ENCODE results near the gene ABAT. TPM values are rescaled to one million over a fixed set of nuclear protein-coding genes. Genes with fewer than 3 reads are reported as not detected.
"Not testable (repeated sequence)": the region's sequence is repeated elsewhere in the genome, so short reads cannot be mapped to it uniquely, and the experiment has no call there.

Gene ABAT
- total RNA-seq, 3 donors from 2014 or later, result 12.1 to 25.5 (median 16.5) TPM

DNA sequence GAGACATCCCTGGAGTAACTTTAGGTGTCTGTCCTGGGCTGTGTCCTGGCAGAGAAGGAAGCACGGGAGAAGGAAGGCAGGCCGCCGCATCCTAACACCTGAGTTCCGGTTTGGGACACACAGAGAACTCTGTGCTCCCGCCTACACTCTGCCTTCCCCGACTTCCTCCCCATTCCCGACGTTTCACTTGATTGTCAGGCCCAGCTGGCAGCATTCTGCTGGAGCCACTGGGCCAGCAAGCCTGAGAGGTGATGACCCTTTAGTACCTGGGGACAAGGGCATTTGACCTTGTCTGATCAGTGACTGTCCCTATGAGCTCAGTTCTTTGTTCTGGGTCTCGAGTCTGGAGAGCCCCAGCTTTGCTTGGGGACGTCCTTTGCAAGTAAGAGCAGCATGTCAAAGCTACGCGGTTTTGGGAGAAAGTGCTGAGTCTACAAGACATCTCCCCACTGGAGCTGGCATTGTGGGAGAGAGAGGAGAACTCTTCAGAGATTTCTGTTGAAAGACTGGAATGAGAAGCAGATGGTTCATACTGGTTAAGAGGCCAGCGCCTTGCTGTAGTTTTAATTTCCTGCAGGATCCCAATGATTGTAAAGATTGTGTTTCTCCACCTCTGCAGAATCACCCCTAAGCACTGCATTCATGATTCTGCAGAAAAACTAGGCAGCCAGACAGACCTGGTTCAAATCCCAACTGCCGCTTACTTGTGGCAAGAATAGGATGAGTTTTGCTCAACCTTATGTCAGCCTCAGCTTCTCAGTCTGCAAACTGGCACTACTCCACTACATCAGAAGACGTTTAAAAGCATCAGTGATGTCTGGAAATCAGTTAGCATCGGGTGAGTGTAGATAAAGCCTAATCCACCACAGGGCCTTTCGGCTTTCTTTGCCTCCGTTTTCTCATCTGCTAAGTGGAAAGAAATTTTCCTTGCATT lies 20.6 kb downstream of the ABAT start:
- DNase-seq, result no peak
- Histone ChIP-seq H3K4me3 (no peak overlapping the region), H3K36me3 (ENCODE audit: low read depth) (no peaks in the 10 kb centered on the region), H3K9me3 (peaks cover under 1% of the 10 kb centered on the region), H3K4me1 (ENCODE audit: low read depth) (no peaks in the 10 kb centered on the region)
- intact Hi-C loops (cut with DNase I, micrococcal nuclease), result no loop called here
- TF ChIP-seq, protein P1, sequence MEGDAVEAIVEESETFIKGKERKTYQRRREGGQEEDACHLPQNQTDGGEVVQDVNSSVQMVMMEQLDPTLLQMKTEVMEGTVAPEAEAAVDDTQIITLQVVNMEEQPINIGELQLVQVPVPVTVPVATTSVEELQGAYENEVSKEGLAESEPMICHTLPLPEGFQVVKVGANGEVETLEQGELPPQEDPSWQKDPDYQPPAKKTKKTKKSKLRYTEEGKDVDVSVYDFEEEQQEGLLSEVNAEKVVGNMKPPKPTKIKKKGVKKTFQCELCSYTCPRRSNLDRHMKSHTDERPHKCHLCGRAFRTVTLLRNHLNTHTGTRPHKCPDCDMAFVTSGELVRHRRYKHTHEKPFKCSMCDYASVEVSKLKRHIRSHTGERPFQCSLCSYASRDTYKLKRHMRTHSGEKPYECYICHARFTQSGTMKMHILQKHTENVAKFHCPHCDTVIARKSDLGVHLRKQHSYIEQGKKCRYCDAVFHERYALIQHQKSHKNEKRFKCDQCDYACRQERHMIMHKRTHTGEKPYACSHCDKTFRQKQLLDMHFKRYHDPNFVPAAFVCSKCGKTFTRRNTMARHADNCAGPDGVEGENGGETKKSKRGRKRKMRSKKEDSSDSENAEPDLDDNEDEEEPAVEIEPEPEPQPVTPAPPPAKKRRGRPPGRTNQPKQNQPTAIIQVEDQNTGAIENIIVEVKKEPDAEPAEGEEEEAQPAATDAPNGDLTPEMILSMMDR (IDR thresholded peaks at IDR 0.05), result no peak
- ATAC-seq, result no peak

- DNase-seq (no peak), ATAC-seq (no peak)
- TF ChIP-seq, protein P1 (IDR thresholded peaks at IDR 0.05), result no peak
- H3K4me3 ChIP-seq, result no peak overlapping the region
- no peaks in the 10 kb centered on the region for H3K4me1 ChIP-seq (ENCODE audit: low read depth)
- intact Hi-C loops (cut with DNase I, micrococcal nuclease), result no loop called here
- H3K36me3 ChIP-seq (ENCODE audit: low read depth), result no peaks in the 10 kb centered on the region
- H3K9me3 ChIP-seq, result no peaks in the 10 kb centered on the region
Measured at GRCh38 chr16:8696880-8697279, 22.5 kb downstream of the ABAT start.

DNA sequence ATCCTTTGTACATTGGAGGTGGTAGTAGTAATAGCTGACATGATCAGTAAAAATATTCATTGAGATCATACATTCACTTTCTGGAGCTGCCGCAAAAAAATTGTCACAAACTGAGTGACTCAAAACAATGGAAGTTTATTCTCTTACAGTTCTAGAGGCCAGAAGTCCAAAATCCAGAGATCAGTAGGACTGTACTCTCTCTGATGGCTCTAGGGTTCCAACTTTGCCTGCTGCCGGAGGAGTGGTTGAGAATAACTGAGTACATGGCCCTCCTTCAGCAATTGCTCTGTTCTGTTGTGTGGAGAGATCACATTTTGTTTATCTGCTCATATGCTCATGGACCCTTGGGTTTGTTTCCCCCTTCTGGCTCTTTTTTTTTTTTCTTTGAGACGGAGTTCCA lies 23.5 kb downstream of the ABAT start:
- H3K4me1 ChIP-seq (ENCODE audit: low read depth), result no peaks in the 10 kb centered on the region
- H3K9me3 ChIP-seq, result no peaks in the 10 kb centered on the region
- no peak overlapping the region for H3K4me3 ChIP-seq
- intact Hi-C loops (cut with DNase I, micrococcal nuclease), result no loop called here
- H3K36me3 ChIP-seq (ENCODE audit: low read depth), result no peaks in the 10 kb centered on the region
- TF ChIP-seq, protein P1 (IDR thresholded peaks at IDR 0.05), result no peak
- DNase-seq (no peak), ATAC-seq (no peak)

GRCh38 chr16:8703693-8704092 lies 29.3 kb downstream of the ABAT start:
- no peak for ATAC-seq
- TF ChIP-seq, protein P1 (IDR thresholded peaks at IDR 0.05), result no peak

DNA sequence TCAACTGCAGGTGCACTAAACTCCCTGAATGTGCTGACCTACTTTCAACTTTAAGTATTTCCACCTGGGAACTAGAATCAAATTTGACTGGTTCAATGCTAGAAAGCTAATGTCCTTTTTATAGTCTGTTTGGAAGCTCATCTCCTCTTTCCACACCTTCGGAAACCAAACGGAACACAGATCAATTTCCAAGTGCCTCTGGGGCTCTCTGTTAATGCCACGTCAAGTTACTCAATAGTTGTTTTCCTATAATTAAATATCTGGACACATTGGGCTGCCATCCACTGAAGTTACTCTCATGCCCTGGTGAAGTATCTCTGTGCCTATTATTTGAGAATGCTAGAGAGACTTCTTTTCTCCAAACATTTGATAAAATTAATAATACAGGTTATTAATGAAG lies 29.7 kb downstream of the ABAT start:
- Histone ChIP-seq H3K36me3 (ENCODE audit: low read depth) (no peaks in the 10 kb centered on the region), H3K4me1 (ENCODE audit: low read depth) (no peaks in the 10 kb centered on the region), H3K9me3 (no peaks in the 10 kb centered on the region), H3K4me3 (no peak overlapping the region)
- intact Hi-C loops (cut with DNase I, micrococcal nuclease), result no loop called here
- DNase-seq (no peak), ATAC-seq (no peak)
- TF ChIP-seq, protein P1 (IDR thresholded peaks at IDR 0.05), result no peak

More at GRCh38 chr16:8703693-8704092, 29.3 kb downstream of the ABAT start:
- intact Hi-C loops (cut with DNase I, micrococcal nuclease), result no loop called here
- Histone ChIP-seq H3K4me3 (no peak overlapping the region), H3K36me3 (ENCODE audit: low read depth) (no peaks in the 10 kb centered on the region), H3K4me1 (ENCODE audit: low read depth) (no peaks in the 10 kb centered on the region), H3K9me3 (no peaks in the 10 kb centered on the region)
- DNase-seq, result no peak

DNA sequence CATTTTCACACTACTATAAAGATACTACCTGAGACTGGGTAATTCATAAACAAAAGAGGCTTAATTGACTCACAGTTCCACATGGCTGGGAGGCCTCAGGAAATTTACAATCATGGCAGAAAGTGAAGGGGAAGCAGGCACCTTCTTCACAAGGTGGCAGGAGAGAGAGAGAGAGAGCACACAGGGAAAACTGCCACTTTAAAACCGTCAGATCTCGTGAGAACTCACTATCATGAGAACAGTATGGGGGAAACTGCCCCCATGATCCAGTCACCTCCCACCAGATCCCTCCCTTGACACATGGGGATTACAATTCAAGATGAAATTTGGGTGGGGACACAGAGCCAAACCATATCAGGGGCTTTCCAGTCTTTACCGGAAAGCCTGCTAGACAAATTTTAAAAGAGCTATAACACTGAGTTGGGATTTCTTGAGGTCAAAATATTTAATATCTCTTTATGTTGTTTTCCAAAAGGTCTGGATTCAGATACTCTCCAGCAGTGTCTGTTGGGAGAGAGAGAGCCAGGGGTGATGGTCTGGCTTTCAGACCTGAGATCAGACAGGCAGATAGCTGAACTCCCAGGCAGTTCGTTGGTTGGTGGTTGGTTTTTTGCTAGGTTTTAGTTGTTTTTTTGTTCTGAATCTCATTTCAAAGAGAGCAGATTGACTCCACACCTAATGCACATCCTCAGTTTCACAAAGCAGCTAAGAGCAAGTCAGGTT lies 30.8 kb downstream of the ABAT start:
- ATAC-seq; intact Hi-C loops (cut with DNase I, micrococcal nuclease); DNase-seq; H3K36me3 ChIP-seq (ENCODE audit: low read depth); H3K4me1 ChIP-seq (ENCODE audit: low read depth); H3K4me3 ChIP-seq; H3K9me3 ChIP-seq: not testable (repeated sequence)
